NCI-H2171 (cell line): Measurements from ENCODE around the gene ADARB1.

Source experiments
- DNase-seq: peaks from one replicate; lab custom pipeline; 2025; lab: John Stamatoyannopoulos, UW

ADARB1 gene

DNA sequence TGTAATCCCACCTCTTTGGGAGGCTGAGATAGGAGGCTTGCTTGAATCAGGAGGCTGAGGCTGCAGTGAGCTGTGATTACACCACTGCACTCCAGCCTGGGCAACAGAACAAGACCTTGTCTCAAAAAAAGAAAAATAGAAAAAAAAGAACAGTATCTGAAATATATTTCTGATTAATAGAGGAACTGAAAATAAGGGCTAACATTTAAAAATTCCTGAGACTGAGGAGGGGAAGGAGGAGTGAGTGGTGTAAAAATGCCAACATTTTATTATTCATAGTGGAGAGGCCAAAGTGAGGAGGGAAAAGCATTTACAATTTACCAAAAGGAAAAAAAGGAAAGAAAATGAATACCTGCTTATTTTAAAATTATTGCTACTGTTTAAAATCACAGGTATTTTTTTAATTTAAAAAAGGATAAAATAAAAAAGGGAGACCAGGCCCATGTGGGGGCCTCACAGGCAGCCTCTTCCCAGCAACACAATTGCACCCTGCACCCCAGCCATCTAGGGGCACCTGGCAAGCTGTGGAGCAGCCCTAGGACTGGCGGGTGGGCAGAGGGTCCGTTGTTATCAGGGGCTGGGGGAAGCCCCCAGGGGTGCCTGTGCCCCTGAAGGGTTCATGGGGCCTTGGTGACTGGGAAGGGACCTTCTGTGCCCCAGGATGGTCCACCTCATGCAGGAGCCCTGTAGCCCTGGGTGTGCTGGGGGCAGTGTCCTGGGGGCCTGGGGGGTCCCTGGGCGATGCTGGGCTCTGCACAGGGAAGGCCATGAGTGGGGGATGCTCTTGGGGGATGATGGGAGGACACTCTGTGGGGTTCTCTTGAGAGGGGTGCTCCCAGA is 34.8 kb upstream of the ADARB1 start:
- DNase-seq: no peak

- no peak for DNase-seq
Observed at GRCh38 chr21:45040157-45040711, 34.1 kb upstream of the ADARB1 start.

DNA sequence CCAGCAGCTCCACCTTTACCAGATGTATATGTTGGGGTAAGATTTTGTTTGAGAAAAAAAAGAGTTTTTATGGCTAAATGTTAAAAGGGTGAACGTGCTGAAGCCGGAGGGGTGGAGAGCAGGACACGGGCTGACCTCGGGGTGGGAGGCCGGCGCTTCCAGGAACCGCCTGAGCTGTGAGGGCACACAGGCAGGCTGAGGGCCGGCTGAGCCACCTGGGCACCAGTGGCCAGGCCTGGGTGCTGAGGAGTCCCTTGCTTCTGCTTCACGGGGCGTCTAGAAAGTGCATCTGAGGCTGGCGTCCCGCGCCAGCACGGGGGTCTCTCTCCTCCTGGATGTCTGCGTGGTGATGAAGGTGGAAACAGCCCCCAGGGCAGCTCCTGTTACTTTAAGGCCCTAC is 33.6 kb upstream of the ADARB1 start:
- DNase-seq: no peak

- no peak for DNase-seq
Observed at GRCh38 chr21:45041351-45041805, 33.0 kb upstream of the ADARB1 start.

- DNase-seq: no peak
Observed at GRCh38 chr21:45041984-45042663, 32.3 kb upstream of the ADARB1 start.

- no peak for DNase-seq
Observed at GRCh38 chr21:45042664-45043161, 31.7 kb upstream of the ADARB1 start.

GRCh38 chr21:45043541-45044020 is 30.8 kb upstream of the ADARB1 start:
- DNase-seq: no peak

- DNase-seq: no peak
Observed at GRCh38 chr21:45045481-45045880, 28.9 kb upstream of the ADARB1 start.

DNA sequence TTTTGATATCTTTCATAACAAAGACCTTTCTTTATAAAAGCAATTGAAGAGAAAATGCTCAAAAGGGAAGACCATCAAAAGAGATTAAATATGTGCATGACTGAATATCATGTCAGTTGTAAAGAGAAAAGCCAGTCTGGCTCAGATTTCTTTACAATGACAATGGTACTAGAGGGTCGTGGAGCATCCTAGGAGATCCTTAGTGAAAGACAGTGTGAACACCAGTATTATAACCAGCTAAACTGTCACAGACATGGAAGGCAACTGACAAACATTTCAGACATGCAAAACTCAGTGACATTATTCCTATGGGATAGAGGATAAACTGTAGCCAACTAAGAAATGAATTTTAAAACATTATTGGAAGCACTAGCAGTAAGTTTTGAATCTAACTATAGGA is 27.1 kb upstream of the ADARB1 start:
- no peak for DNase-seq

DNA sequence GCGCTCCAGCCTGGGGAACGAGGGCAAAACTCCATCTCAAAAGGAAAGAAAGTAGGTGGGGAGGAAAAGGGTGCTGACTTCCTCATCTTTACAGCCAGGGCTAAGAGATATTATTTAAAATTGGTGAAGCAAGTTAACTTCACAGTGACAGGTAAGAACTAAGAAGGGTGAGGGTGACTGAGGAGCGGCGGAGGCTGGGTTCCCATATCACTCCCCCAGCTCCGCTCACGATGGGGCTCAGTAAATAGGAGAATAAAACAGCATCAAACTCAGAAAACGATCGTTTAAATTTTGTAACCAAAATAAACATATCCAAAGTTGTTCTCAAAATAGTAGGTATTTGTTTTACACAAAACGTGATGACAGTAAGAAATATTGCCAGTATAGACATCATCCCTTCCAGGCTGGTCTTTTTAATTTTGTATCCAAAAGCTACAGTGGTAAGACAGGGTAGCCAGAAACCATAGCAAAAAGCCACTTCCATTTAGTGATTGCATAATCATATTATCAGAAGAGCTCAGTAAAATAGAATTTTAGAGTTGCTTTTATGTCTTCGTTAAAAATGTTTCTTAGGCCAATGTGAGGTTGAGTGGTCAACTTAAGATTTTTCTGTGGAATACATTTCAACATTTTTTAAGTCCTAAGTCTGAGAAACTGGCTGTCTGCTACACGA is 26.2 kb upstream of the ADARB1 start:
- no peak for DNase-seq

- no peak for DNase-seq
Observed at GRCh38 chr21:45048968-45049367, 25.4 kb upstream of the ADARB1 start.

- DNase-seq: no peak
Observed at GRCh38 chr21:45049714-45050344, 24.6 kb upstream of the ADARB1 start.

DNA sequence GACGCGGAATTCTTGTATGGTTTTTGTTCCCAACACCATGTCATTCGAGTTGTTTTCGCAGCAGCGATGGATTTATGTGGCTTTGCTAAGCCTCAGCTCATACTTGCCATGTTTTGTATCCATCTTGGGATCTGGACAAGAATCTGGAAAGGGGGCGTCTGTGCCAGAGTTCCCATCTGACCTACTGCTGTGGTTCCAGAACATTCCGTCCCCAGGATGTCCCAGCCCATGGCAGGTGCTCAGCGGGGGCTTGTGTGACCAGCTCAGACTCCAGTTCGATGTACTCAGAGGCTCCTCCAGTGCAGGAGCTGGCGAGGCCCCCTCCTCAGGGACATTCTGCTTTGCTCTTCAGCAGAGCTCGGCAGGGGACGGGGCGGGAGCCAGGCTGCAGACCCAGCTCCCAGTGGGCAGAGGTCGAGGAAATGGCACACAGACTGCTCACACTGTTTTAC is 24.0 kb upstream of the ADARB1 start:
- no peak for DNase-seq

GRCh38 chr21:45050797-45051489 is 23.4 kb upstream of the ADARB1 start:
- DNase-seq: no peak

DNA sequence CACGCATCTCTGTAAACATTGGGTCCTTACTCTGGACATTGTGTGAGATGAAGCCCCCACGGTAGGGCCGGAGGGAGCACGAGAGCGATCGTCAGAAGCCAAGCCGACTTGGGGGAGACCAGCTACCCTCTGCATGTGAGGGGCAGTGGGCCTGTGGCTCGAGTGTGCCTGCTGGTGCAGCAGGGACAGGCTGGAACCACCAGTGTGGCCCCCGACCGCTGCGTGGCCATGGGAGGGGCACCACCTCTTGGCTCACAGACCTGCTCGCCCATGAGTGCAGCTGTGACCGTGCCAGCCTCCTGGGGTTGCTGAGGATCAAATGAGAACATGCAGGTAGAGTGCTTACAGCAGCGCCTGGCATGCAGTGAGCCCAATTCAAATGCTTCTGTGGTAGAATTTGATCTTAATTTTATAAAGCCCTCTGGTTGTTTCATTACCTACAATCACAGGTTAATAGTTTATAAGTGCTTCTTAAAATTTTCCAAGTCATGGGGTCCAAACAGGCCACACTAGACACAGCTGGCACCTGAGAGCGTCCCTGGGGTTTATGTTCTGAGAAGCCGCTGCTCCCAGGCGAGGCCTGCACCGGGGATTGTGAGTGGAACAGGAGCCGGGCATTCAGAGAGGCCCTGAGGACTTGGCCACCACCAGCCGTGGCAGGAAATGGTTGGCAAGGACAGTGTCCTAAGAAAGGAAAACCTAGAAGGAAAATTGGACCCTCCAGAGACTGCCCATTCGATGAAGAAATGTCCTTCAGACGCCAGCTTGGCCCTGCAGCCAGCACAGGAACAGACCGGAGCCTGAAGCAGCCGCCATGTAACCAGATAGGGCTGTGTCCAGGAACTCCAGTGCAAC is 22.6 kb upstream of the ADARB1 start:
- DNase-seq: no peak

GRCh38 chr21:45052960-45053359 is 21.4 kb upstream of the ADARB1 start:
- DNase-seq: no peak

- no peak for DNase-seq
Observed at GRCh38 chr21:45053561-45054226, 20.7 kb upstream of the ADARB1 start.

GRCh38 chr21:45054227-45054926 is 20.0 kb upstream of the ADARB1 start:
- DNase-seq: no peak
